ENCODE results near the gene MEI1.

The MEI1 gene

GRCh38 chr22:41772198-41772597 is 72.9 kb downstream of the MEI1 start:
- Histone ChIP-seq H2BK120ac (ENCODE audit: insufficient read depth, low read length, poor library complexity) (no peak overlapping the region), H2BK12ac (ENCODE audit: low read length) (no peak overlapping the region), H3K4ac (ENCODE audit: low read depth, low read length) (no peak overlapping the region), H2AK5ac (ENCODE audit: low read length) (no peak overlapping the region), H3K4me3 (ENCODE audit: low read depth, low read length) (no peak overlapping the region), H3K23ac (ENCODE audit: low read length) (no peak overlapping the region), H3K27me3 (ENCODE audit: insufficient read depth, low read length) (no peaks in the 10 kb centered on the region), H3K4me2 (ENCODE audit: low read length) (no peak overlapping the region), H3K14ac (ENCODE audit: low read length) (no peak overlapping the region), H4K8ac (ENCODE audit: low read depth, low read length) (no peak overlapping the region), H3K27ac (ENCODE audit: low read depth, low read length) (no peak overlapping the region), H4K91ac (ENCODE audit: low read depth, low read length) (no peak overlapping the region), H3K4me1 (ENCODE audit: control insufficient read depth in 1 of 2, insufficient read depth in 2 of 2, low read length in 2 of 2) (no peaks in the 10 kb centered on the region), H3K9me3 (ENCODE audit: insufficient read depth, low read depth, low read length) (no peaks in the 10 kb centered on the region), H2BK5ac (ENCODE audit: low read depth, low read length, poor library complexity) (no peak overlapping the region), H3K79me2 (ENCODE audit: control insufficient read depth, insufficient read depth, low read length, poor library complexity) (no peaks in the 10 kb centered on the region), H4K12ac (ENCODE audit: low read depth, low read length) (no peak overlapping the region), H2AFZ (ENCODE audit: insufficient read depth, low read length, poor library complexity) (no peak overlapping the region), H3K18ac (ENCODE audit: low read length) (no peak overlapping the region), H3K36me3 (ENCODE audit: control insufficient read depth in 1 of 2, insufficient read depth in 2 of 2, low read length in 2 of 2) (no peaks in the 10 kb centered on the region), H3K79me1 (ENCODE audit: low read length) (no peaks in the 10 kb centered on the region), H3K9ac (ENCODE audit: low read length) (no peak overlapping the region)
- no CpG with 5 or more reads among the region's 4 CpGs for WGBS (ENCODE audit: extremely low coverage, insufficient coverage, insufficient read length)
- peak; percentile 64 to 66 for DNase-seq

GRCh38 chr22:41772645-41773044 is 73.3 kb downstream of the MEI1 start:
- H2BK12ac ChIP-seq (ENCODE audit: low read length) = no peak overlapping the region
- no peak overlapping the region for H2AK5ac ChIP-seq (ENCODE audit: low read length)
- H4K8ac ChIP-seq (ENCODE audit: low read depth, low read length) = no peak overlapping the region
- no peak overlapping the region for H4K12ac ChIP-seq (ENCODE audit: low read depth, low read length)
- H2BK5ac ChIP-seq (ENCODE audit: low read depth, low read length, poor library complexity) = no peak overlapping the region
- H4K91ac ChIP-seq (ENCODE audit: low read depth, low read length) = no peak overlapping the region
- H3K27ac ChIP-seq (ENCODE audit: low read depth, low read length) = no peak overlapping the region
- no peaks in the 10 kb centered on the region for H3K4me1 ChIP-seq (ENCODE audit: control insufficient read depth in 1 of 2, insufficient read depth in 2 of 2, low read length in 2 of 2)
- no peak overlapping the region for H3K4me3 ChIP-seq (ENCODE audit: low read depth, low read length)
- no peak overlapping the region for H2AFZ ChIP-seq (ENCODE audit: insufficient read depth, low read length, poor library complexity)
- no peak overlapping the region for H2BK120ac ChIP-seq (ENCODE audit: insufficient read depth, low read length, poor library complexity)
- no peak overlapping the region for H3K14ac ChIP-seq (ENCODE audit: low read length)
- DNase-seq = peak in 1 of 2 donors; percentile 20
- no peaks in the 10 kb centered on the region for H3K79me1 ChIP-seq (ENCODE audit: low read length)
- H3K23ac ChIP-seq (ENCODE audit: low read length) = no peak overlapping the region
- no peaks in the 10 kb centered on the region for H3K9me3 ChIP-seq (ENCODE audit: insufficient read depth, low read depth, low read length)
- H3K36me3 ChIP-seq (ENCODE audit: control insufficient read depth in 1 of 2, insufficient read depth in 2 of 2, low read length in 2 of 2) = no peaks in the 10 kb centered on the region
- no peak overlapping the region for H3K18ac ChIP-seq (ENCODE audit: low read length)
- H3K4ac ChIP-seq (ENCODE audit: low read depth, low read length) = no peak overlapping the region
- no peaks in the 10 kb centered on the region for H3K79me2 ChIP-seq (ENCODE audit: control insufficient read depth, insufficient read depth, low read length, poor library complexity)
- H3K9ac ChIP-seq (ENCODE audit: low read length) = no peak overlapping the region
- no peaks in the 10 kb centered on the region for H3K27me3 ChIP-seq (ENCODE audit: insufficient read depth, low read length)
- H3K4me2 ChIP-seq (ENCODE audit: low read length) = no peak overlapping the region

- no peak overlapping the region for H2BK120ac ChIP-seq (ENCODE audit: insufficient read depth, low read length, poor library complexity)
- H3K4me2 ChIP-seq (ENCODE audit: low read length) = no peak overlapping the region
- no peak overlapping the region for H3K23ac ChIP-seq (ENCODE audit: low read length)
- no CpG with 5 or more reads among the region's 5 CpGs for WGBS (ENCODE audit: extremely low coverage, insufficient coverage, insufficient read length)
- H3K14ac ChIP-seq (ENCODE audit: low read length) = no peak overlapping the region
- no peak overlapping the region for H4K12ac ChIP-seq (ENCODE audit: low read depth, low read length)
- H3K4ac ChIP-seq (ENCODE audit: low read depth, low read length) = no peak overlapping the region
- H3K4me3 ChIP-seq (ENCODE audit: low read depth, low read length) = no peak overlapping the region
- no peaks in the 10 kb centered on the region for H3K79me2 ChIP-seq (ENCODE audit: control insufficient read depth, insufficient read depth, low read length, poor library complexity)
- no peak overlapping the region for H3K9ac ChIP-seq (ENCODE audit: low read length)
- H3K4me1 ChIP-seq (ENCODE audit: control insufficient read depth in 1 of 2, insufficient read depth in 2 of 2, low read length in 2 of 2) = no peaks in the 10 kb centered on the region
- H3K36me3 ChIP-seq (ENCODE audit: control insufficient read depth in 1 of 2, insufficient read depth in 2 of 2, low read length in 2 of 2) = no peaks in the 10 kb centered on the region
- no peak overlapping the region for H2AK5ac ChIP-seq (ENCODE audit: low read length)
- DNase-seq = no peak
- no peak overlapping the region for H3K27ac ChIP-seq (ENCODE audit: low read depth, low read length)
- no peak overlapping the region for H4K8ac ChIP-seq (ENCODE audit: low read depth, low read length)
- H3K18ac ChIP-seq (ENCODE audit: low read length) = no peak overlapping the region
- no peak overlapping the region for H2BK5ac ChIP-seq (ENCODE audit: low read depth, low read length, poor library complexity)
- H3K79me1 ChIP-seq (ENCODE audit: low read length) = no peaks in the 10 kb centered on the region
- H3K27me3 ChIP-seq (ENCODE audit: insufficient read depth, low read length) = no peaks in the 10 kb centered on the region
- no peaks in the 10 kb centered on the region for H3K9me3 ChIP-seq (ENCODE audit: insufficient read depth, low read depth, low read length)
- H4K91ac ChIP-seq (ENCODE audit: low read depth, low read length) = no peak overlapping the region
- H2BK12ac ChIP-seq (ENCODE audit: low read length) = no peak overlapping the region
- no peak overlapping the region for H2AFZ ChIP-seq (ENCODE audit: insufficient read depth, low read length, poor library complexity)
Measured at GRCh38 chr22:41775338-41775737, 76.0 kb downstream of the MEI1 start.

- no peaks in the 10 kb centered on the region for H3K79me2 ChIP-seq (ENCODE audit: control insufficient read depth, insufficient read depth, low read length, poor library complexity)
- no peaks in the 10 kb centered on the region for H3K27me3 ChIP-seq (ENCODE audit: insufficient read depth, low read length)
- no peak overlapping the region for H3K18ac ChIP-seq (ENCODE audit: low read length)
- H4K91ac ChIP-seq (ENCODE audit: low read depth, low read length) = no peak overlapping the region
- no peaks in the 10 kb centered on the region for H3K4me1 ChIP-seq (ENCODE audit: control insufficient read depth in 1 of 2, insufficient read depth in 2 of 2, low read length in 2 of 2)
- WGBS (ENCODE audit: extremely low coverage, insufficient coverage, insufficient read length) = no CpG with 5 or more reads among the region's 4 CpGs
- H2AFZ ChIP-seq (ENCODE audit: insufficient read depth, low read length, poor library complexity) = no peak overlapping the region
- H3K23ac ChIP-seq (ENCODE audit: low read length) = no peak overlapping the region
- no peak overlapping the region for H3K27ac ChIP-seq (ENCODE audit: low read depth, low read length)
- no peak overlapping the region for H3K4me2 ChIP-seq (ENCODE audit: low read length)
- no peak overlapping the region for H3K14ac ChIP-seq (ENCODE audit: low read length)
- H3K9ac ChIP-seq (ENCODE audit: low read length) = no peak overlapping the region
- no peak overlapping the region for H4K12ac ChIP-seq (ENCODE audit: low read depth, low read length)
- H3K79me1 ChIP-seq (ENCODE audit: low read length) = no peaks in the 10 kb centered on the region
- H3K36me3 ChIP-seq (ENCODE audit: control insufficient read depth in 1 of 2, insufficient read depth in 2 of 2, low read length in 2 of 2) = no peaks in the 10 kb centered on the region
- no peak overlapping the region for H2BK12ac ChIP-seq (ENCODE audit: low read length)
- no peaks in the 10 kb centered on the region for H3K9me3 ChIP-seq (ENCODE audit: insufficient read depth, low read depth, low read length)
- H2AK5ac ChIP-seq (ENCODE audit: low read length) = no peak overlapping the region
- no peak overlapping the region for H3K4ac ChIP-seq (ENCODE audit: low read depth, low read length)
- H2BK5ac ChIP-seq (ENCODE audit: low read depth, low read length, poor library complexity) = no peak overlapping the region
- no peak overlapping the region for H2BK120ac ChIP-seq (ENCODE audit: insufficient read depth, low read length, poor library complexity)
- no peak for DNase-seq
- H4K8ac ChIP-seq (ENCODE audit: low read depth, low read length) = no peak overlapping the region
- no peak overlapping the region for H3K4me3 ChIP-seq (ENCODE audit: low read depth, low read length)
Measured at GRCh38 chr22:41775976-41776375, 76.7 kb downstream of the MEI1 start.
